HepG2 (cell line): Measurements from ENCODE around the gene ANO6. TPM values are rescaled to one million over a fixed set of nuclear protein-coding genes. Genes with fewer than 3 reads are reported as not detected.

Experiments
- ATAC-seq: fragments of 200-7000 bp; cut with Tn5 transposase; 3 replicates; pipeline ENCODE4 v1.9.1; 2020; ENCODE audit warnings: mild to moderate bottlenecking, moderate library complexity
- BruUV-seq: library from RNA; stranded (reverse); fragments of 400-500 nt; replicated peaks from 2 replicates; lab custom pipeline; 2021; lab: Mats Ljungman, UMichigan
- CTCF ChIA-PET: fragments of 300-600 bp; formaldehyde crosslinking; extraction: SDS; loops from one replicate; lab custom pipeline; 2021; ENCODE audit warnings: low total read pairs, inconsistent platforms, low intra/inter-chr PET ratio; lab: Yijun Ruan, JAX
- POLR2A ChIA-PET: fragments of 350-600 bp; sonication (Branson Sonifier 250); formaldehyde crosslinking; loops from one replicate; lab custom pipeline; 2020; ENCODE audit warnings: antibody characterized with exemption, inconsistent platforms; lab: Yijun Ruan, JAX
- DNase-seq: peaks from one replicate; pipeline ENCODE4 v3.0.0-alpha.2; 2015; ENCODE audit warnings: low spot score
- FAIRE-seq: peaks from 3 replicates; lab custom pipeline; 2011; peaks lifted over from hg19 to GRCh38; lab: Jason Lieb, UNC
- H2AFZ ChIP-seq: one replicate; pipeline ENCODE4 v1.6.1; 2011; ENCODE audit warnings: low read length, inconsistent platforms
- H3K27ac ChIP-seq: fragments of 300-600 bp; 3 replicates; pipeline ENCODE4 v1.8.0; 2011; ENCODE audit warnings: mixed run types, mild to moderate bottlenecking, mixed read lengths, low read length, inconsistent platforms; ENCODE audit not compliant: insufficient read depth; ENCODE audit errors: extremely low read length
- H3K27me3 ChIP-seq, 2 experiments: fragments of 200-600 bp in 1 of 2; 2 replicates in 1 of 2; 3 replicates in 1 of 2; pipeline versions ENCODE4 v1.6.0 to v1.8.0; 2011; ENCODE audit warnings: low read length in 2 of 2, mild to moderate bottlenecking in 2 of 2, moderate library complexity in 2 of 2, inconsistent platforms in 1 of 2; ENCODE audit not compliant: insufficient read depth in 2 of 2, control insufficient read depth in 1 of 2
- H3K36me3 ChIP-seq, 2 experiments: fragments of 200-600 bp in 1 of 2; replicated peaks in 1 of 2; 2 replicates in 1 of 2; 3 replicates in 1 of 2; pipeline versions ENCODE4 v1.5.1 to v1.8.0; 2011; ENCODE audit warnings: low read length in 2 of 2, inconsistent platforms in 1 of 2; ENCODE audit not compliant: insufficient read depth in 2 of 2, control insufficient read depth in 1 of 2
- H3K4me1 ChIP-seq: 2 replicates; pipeline ENCODE4 v1.5.1; 2012; ENCODE audit warnings: low read length, inconsistent platforms; ENCODE audit not compliant: insufficient read depth
- H3K4me2 ChIP-seq: 2 replicates; pipeline ENCODE4 v1.6.0; 2011; ENCODE audit warnings: low read depth, low read length, inconsistent platforms
- H3K4me3 ChIP-seq, 3 experiments: fragments of 200-600 bp in 1 of 3; sonication (generic), shearing (Covaris generic) in 1 of 3; replicated peaks in 1 of 3; 2 replicates each; pipeline ENCODE4 v1.5.1; 2011 to 2016; ENCODE audit warnings: low read length in 3 of 3, inconsistent platforms in 2 of 3, low read depth in 2 of 3, mild to moderate bottlenecking in 2 of 3, control low read depth in 1 of 3, mixed read lengths in 1 of 3; ENCODE audit not compliant: insufficient read depth in 1 of 3
- H3K79me2 ChIP-seq: one replicate; pipeline ENCODE4 v1.6.1; 2011; ENCODE audit warnings: low read length, inconsistent platforms; ENCODE audit not compliant: insufficient read depth
- H3K9ac ChIP-seq: 2 replicates; pipeline ENCODE4 v1.6.0; 2011; ENCODE audit warnings: mild to moderate bottlenecking, low read depth, low read length, inconsistent platforms; ENCODE audit not compliant: insufficient read depth
- H3K9me3 ChIP-seq: 2 replicates; pipeline ENCODE4 v1.5.1; 2012; ENCODE audit warnings: mild to moderate bottlenecking, low read length
- H4K20me1 ChIP-seq: 2 replicates; pipeline ENCODE4 v1.6.0; 2011; ENCODE audit warnings: inconsistent platforms, mild to moderate bottlenecking, low read length, moderate library complexity; ENCODE audit not compliant: insufficient read depth
- CBX5 ChIP-seq: sonication (generic); formaldehyde crosslinking; IDR thresholded peaks from 2 replicates; pipeline ENCODE4 v1.4.0; 2020; ENCODE audit warnings: missing genetic modification reagents, borderline replicate concordance
- CCAR2 ChIP-seq: fragments of 200-400 bp; formaldehyde crosslinking; optimal IDR thresholded peaks from 2 replicates; pipeline ENCODE3; 2018; ENCODE audit warnings: low read depth, mild to moderate bottlenecking, low read length, moderate library complexity
- CHD4 ChIP-seq: fragments of 200-600 bp; sonication (generic); IDR thresholded peaks from 2 replicates; pipeline ENCODE4 v1.7.0; 2017; ENCODE audit warnings: mild to moderate bottlenecking, low read length, borderline replicate concordance
- HDAC1 ChIP-seq: sonication (generic); formaldehyde crosslinking; IDR thresholded peaks from 2 replicates; pipeline ENCODE4 v1.5.1; 2020; ENCODE audit warnings: mild to moderate bottlenecking, missing genetic modification reagents
- KDM1A ChIP-seq: IDR thresholded peaks from 2 replicates; pipeline ENCODE4 v1.6.1; 2016; ENCODE audit warnings: missing compliant biosample characterization
- NFKBIZ ChIP-seq: IDR thresholded peaks from 2 replicates; pipeline ENCODE4 v1.6.1; 2018; ENCODE audit warnings: missing genetic modification reagents, missing compliant biosample characterization
- NKX3-1 ChIP-seq: sonication (generic); formaldehyde crosslinking; IDR thresholded peaks from 2 replicates; pipeline ENCODE4 v1.5.0; 2020; ENCODE audit warnings: missing genetic modification reagents
- REL ChIP-seq: sonication (generic); formaldehyde crosslinking; conservative IDR thresholded peaks from 2 replicates; pipeline ENCODE4 v1.8.0; 2022; ENCODE audit warnings: mild to moderate bottlenecking, missing genetic modification reagents, moderate library complexity
- SIX4 ChIP-seq: sonication (generic); formaldehyde crosslinking; IDR thresholded peaks from 2 replicates; pipeline ENCODE4 v1.4.0; 2020; ENCODE audit warnings: missing genetic modification reagents
- TCF7 ChIP-seq: sonication (generic); IDR thresholded peaks from 2 replicates; pipeline ENCODE4 v1.6.1; 2016; ENCODE audit warnings: antibody characterized with exemption, low read depth
- ZKSCAN1 ChIP-seq: fragments of 150-350 bp; IDR thresholded peaks from 2 replicates; pipeline ENCODE4 v1.6.1; 2014; ENCODE audit warnings: low read length
- ZMYM3 ChIP-seq: sonication (generic); formaldehyde crosslinking; IDR thresholded peaks from 2 replicates; pipeline ENCODE4 v1.5.1; 2020; ENCODE audit warnings: mild to moderate bottlenecking, missing genetic modification reagents
- ZNF562 ChIP-seq: sonication (generic); formaldehyde crosslinking; IDR thresholded peaks from 2 replicates; pipeline ENCODE4 v1.8.0; 2022; ENCODE audit warnings: missing genetic modification reagents, borderline replicate concordance
- WGBS: methylation state at CpG from one replicate; pipeline ENCODE4 v1.1.6; 2017; ENCODE audit warnings: low lambda C conversion rate; 5-methylcytosine and 5-hydroxymethylcytosine counted together
- in situ Hi-C: cut with HindIII; loops from 2 replicates; pipeline ENCODE4 v1.10.0; 2017; ENCODE audit warnings: low pct_unique_long_range_greater_than_20kb; ENCODE audit not compliant: extremely low pct_ligation_motif_present
- intact Hi-C: fragments of 100-400 bp; cut with micrococcal nuclease; formaldehyde crosslinking; loops from one replicate; pipeline ENCODE4 v1.10.0; 2022; ENCODE audit not compliant: unreplicated experiment
- polyA plus RNA-seq, 8 experiments: library from polyadenylated mRNA; depleted of rRNA in 3 of 8; stranded (reverse) in 7 of 8; unstranded in 1 of 8; fragments of >200 nt; fragmentation: Illumina TruSeq in 4 of 8; extraction: Trizol in 4 of 8; gene quantifications; 2 replicates each; pipeline versions ENCODE4 v1.2.1 to v1.2.3, GENCODE V29; 2011 to 2016; ENCODE audit warnings: low read depth in 4 of 8, missing spikeins in 1 of 8, mixed read lengths in 1 of 8; ENCODE audit not compliant: insufficient read depth in 1 of 8
- total RNA-seq, 5 experiments: library from RNA; depleted of rRNA; stranded (reverse); fragments of >200 nt; fragmentation: Illumina TruSeq; extraction: Trizol; gene quantifications; 2 replicates each; pipeline ENCODE4 v1.2.3, GENCODE V29; 2016; ENCODE audit warnings: low read depth in 1 of 5
- TF ChIP-seq, protein P1 (sequence below): sonication (generic); formaldehyde crosslinking; conservative IDR thresholded peaks from 2 replicates; pipeline ENCODE4 v1.8.0; 2022; ENCODE audit warnings: missing genetic modification reagents
- TF ChIP-seq, protein P2 (sequence below): sonication (generic); formaldehyde crosslinking; IDR thresholded peaks from 2 replicates; pipeline ENCODE4 v1.8.1; 2023; ENCODE audit warnings: missing genetic modification reagents, mild to moderate bottlenecking, borderline replicate concordance
- TF ChIP-seq, protein P3 (sequence below): sonication (generic); formaldehyde crosslinking; IDR thresholded peaks from 2 replicates; pipeline ENCODE4 v1.8.0; 2022; ENCODE audit warnings: mild to moderate bottlenecking, missing genetic modification reagents; ENCODE audit not compliant: insufficient replicate concordance
- TF ChIP-seq, protein P4 (sequence below): sonication (generic); formaldehyde crosslinking; IDR thresholded peaks from 2 replicates; pipeline ENCODE4 v1.5.0; 2020; ENCODE audit warnings: missing genetic modification reagents, mild to moderate bottlenecking, borderline replicate concordance

Gene ANO6
- total and polyA plus RNA-seq, 2 of the 13 experiments (the other 11 are each of a cell fraction or from before 2014, with no cell fraction given): 37.8 to 57.1 TPM

DNA sequence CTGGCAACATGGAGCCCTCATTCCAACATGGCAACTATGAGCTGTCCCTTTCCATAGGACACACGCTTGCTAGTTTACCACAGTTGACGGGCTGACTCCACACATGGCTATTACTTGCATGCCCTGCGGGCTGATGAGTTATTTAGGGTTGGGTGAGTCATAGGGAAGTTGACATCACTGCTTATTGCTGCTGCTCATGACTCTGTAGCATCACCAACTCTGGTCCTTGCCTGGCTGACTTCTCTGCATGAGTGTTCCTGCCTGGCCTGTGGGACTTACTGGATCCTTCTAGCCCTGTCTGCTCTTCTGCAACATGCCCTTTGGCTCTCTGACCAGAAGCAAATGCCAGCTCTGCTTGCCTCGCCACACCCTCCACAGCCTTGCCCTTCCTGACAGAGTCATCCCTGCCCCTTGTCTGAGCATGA, 199.5 kb downstream of the ANO6 start:
- TF ChIP-seq CBX5: no peak
- ATAC-seq: no peak
- H3K4me3 ChIP-seq: no peak overlapping the region
- H3K4me1 ChIP-seq: no peaks in the 10 kb centered on the region
- WGBS: 97% methylated on average over 4 of the region's 4 CpGs
- no peak overlapping the region for H3K4me2 ChIP-seq
- no peak for FAIRE-seq
- no TSS peak for BruUV-seq
- H3K36me3 ChIP-seq: peaks cover 18 to 46% of the 10 kb centered on the region in 2 experiments
- H3K9me3 ChIP-seq: no peaks in the 10 kb centered on the region
- H3K9ac ChIP-seq: no peak overlapping the region
- intact Hi-C loops: no loop called here
- H3K27ac ChIP-seq: no peak overlapping the region
- no peak overlapping the region for H2AFZ ChIP-seq
- in situ Hi-C loops: no loop called here
- no peaks in the 10 kb centered on the region for H3K79me2 ChIP-seq
- no peaks in the 10 kb centered on the region for H3K27me3 ChIP-seq
- DNase-seq: peak; percentile 2
- H4K20me1 ChIP-seq: no peaks in the 10 kb centered on the region
- ChIA-PET POLR2A (no interaction called here), CTCF (no interaction called here)

DNA sequence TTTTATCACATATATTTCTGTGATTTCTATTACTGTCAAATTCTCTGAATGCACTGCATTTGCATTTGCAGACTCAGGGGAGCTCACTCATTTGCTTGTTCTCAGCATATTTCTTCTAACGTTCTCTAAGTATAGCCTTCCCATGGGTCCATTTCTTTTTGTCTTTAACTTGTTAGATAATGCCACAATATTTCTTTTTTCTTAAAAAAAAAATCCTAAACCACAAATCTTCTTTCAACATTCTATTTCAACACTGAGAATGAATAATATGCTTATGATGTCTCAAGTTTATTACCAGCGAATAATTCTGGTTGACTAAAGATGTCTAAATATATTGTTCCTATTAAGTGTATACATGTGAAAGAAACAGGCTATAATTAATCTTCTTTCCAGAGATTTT, 200.2 kb downstream of the ANO6 start:
- no peak overlapping the region for H3K27ac ChIP-seq
- BruUV-seq: no TSS peak
- TF ChIP-seq ZMYM3 (CRISPR knock-in tag) (no peak), SIX4 (CRISPR knock-in tag) (no peak), ZKSCAN1 (no peak), CCAR2 (no peak), NFKBIZ (CRISPR knock-in tag) (no peak), REL (CRISPR knock-in tag) (no peak), NKX3-1 (no peak), HDAC1 (CRISPR knock-in tag) (no peak), KDM1A (CRISPR knock-in tag) (no peak), CHD4 (no peak), TCF7 (no peak), ZNF562 (no peak)
- TF ChIP-seq, protein P1, sequence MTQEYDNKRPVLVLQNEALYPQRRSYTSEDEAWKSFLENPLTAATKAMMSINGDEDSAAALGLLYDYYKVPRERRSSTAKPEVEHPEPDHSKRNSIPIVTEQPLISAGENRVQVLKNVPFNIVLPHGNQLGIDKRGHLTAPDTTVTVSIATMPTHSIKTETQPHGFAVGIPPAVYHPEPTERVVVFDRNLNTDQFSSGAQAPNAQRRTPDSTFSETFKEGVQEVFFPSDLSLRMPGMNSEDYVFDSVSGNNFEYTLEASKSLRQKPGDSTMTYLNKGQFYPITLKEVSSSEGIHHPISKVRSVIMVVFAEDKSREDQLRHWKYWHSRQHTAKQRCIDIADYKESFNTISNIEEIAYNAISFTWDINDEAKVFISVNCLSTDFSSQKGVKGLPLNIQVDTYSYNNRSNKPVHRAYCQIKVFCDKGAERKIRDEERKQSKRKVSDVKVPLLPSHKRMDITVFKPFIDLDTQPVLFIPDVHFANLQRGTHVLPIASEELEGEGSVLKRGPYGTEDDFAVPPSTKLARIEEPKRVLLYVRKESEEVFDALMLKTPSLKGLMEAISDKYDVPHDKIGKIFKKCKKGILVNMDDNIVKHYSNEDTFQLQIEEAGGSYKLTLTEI: no peak
- TF ChIP-seq, protein P2, sequence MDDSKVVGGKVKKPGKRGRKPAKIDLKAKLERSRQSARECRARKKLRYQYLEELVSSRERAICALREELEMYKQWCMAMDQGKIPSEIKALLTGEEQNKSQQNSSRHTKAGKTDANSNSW (CRISPR knock-in tag): no peak
- TF ChIP-seq, protein P3, sequence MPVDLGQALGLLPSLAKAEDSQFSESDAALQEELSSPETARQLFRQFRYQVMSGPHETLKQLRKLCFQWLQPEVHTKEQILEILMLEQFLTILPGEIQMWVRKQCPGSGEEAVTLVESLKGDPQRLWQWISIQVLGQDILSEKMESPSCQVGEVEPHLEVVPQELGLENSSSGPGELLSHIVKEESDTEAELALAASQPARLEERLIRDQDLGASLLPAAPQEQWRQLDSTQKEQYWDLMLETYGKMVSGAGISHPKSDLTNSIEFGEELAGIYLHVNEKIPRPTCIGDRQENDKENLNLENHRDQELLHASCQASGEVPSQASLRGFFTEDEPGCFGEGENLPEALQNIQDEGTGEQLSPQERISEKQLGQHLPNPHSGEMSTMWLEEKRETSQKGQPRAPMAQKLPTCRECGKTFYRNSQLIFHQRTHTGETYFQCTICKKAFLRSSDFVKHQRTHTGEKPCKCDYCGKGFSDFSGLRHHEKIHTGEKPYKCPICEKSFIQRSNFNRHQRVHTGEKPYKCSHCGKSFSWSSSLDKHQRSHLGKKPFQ (CRISPR knock-in tag): no peak
- TF ChIP-seq, protein P4, sequence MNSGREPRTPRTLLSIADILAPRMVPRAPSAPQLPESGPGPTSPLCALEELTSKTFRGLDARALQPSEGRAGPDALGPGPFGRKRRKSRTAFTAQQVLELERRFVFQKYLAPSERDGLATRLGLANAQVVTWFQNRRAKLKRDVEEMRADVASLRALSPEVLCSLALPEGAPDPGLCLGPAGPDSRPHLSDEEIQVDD (CRISPR knock-in tag): no peak

More for the DNA sequence above, 200.2 kb downstream of the ANO6 start:
- intact Hi-C loops (no loop called here), in situ Hi-C loops (no loop called here)
- H4K20me1 ChIP-seq: no peaks in the 10 kb centered on the region
- H3K27me3 ChIP-seq: no peaks in the 10 kb centered on the region
- ATAC-seq (no peak), DNase-seq (no peak), FAIRE-seq (no peak)
- H3K36me3 ChIP-seq: peaks cover 21 to 44% of the 10 kb centered on the region in 2 experiments
- no peak overlapping the region for H3K9ac ChIP-seq
- H3K4me2 ChIP-seq: no peak overlapping the region
- H3K79me2 ChIP-seq: no peaks in the 10 kb centered on the region
- no peaks in the 10 kb centered on the region for H3K9me3 ChIP-seq
- no peaks in the 10 kb centered on the region for H3K4me1 ChIP-seq
- H2AFZ ChIP-seq: no peak overlapping the region
- ChIA-PET POLR2A (no interaction called here), CTCF (no interaction called here)
- no peak overlapping the region for H3K4me3 ChIP-seq
- 96% methylated on average over 2 of the region's 2 CpGs for WGBS
